GM21360 (cell line): ENCODE results near the gene GULP1.

Experiments
- ATAC-seq: cut with Tn5 transposase; IDR thresholded peaks from one replicate; pipeline ENCODE4 v1.9.1; 2021; ENCODE audit warnings: mild to moderate bottlenecking, moderate library complexity; ENCODE audit not compliant: unreplicated experiment

The GULP1 gene

GRCh38 chr2:188629753-188630527, 338.3 kb downstream of the GULP1 start:
- no peak for ATAC-seq

GRCh38 chr2:188631037-188631809, 339.5 kb downstream of the GULP1 start:
- ATAC-seq, result no peak

- ATAC-seq, result no peak
Measured at GRCh38 chr2:188634656-188635055, 343.0 kb downstream of the GULP1 start.
